Hematopoietic multipotent progenitor cell treated with erythropoietin and hydrocortisone succinate and interleukin-3 and kit ligand, for 6 days (in vitro differentiated cells): ENCODE results near the gene TMEM214.

Experiments
- DNase-seq: peaks from one replicate; pipeline ENCODE4 v3.0.0-alpha.2; 2015

Gene TMEM214

DNA sequence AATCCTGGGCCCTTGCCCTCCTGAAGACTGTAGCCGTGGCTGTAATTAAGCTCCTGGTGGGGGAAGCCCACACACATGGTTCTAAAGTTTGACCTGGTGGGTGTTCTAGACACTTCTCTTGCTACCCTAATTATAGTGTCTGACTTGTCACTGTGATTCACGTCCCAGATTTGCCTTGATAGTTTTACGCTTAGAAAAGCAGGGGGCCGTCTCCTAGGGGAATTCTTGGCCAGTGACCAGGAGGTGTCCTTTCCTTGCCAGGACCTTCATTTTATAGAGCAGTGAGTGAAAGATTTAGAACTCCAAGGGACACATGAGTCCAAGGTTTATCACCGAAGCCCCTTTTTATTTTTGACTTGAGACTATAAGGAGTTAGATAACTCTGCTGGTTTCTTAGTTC is 9.0 kb downstream of the TMEM214 start:
- DNase-seq = no peak

DNA sequence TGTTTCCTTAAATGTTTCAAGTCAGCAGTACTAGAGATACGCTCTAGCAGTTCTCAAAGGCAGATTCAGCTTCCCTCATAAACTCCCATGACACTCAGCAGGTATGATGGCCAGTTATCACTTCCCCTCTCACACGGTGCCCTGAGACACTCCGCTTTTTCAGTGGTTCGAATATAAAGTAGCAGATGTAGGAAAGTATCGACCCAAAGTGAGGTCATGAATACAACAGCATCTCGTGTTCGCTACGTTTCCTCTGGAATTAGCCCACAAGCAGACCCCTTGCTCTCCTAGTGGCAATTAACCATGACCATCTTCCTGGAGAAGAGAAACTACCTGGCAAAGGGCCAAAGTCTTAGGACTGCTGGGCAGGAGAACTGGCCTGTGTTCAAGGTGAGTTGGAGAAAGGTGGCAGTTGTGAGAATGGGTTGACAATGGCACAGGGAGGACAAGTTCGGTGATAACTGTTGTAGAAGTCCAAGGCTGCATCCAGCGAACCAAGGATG is 9.4 kb downstream of the TMEM214 start:
- DNase-seq = no peak

DNA sequence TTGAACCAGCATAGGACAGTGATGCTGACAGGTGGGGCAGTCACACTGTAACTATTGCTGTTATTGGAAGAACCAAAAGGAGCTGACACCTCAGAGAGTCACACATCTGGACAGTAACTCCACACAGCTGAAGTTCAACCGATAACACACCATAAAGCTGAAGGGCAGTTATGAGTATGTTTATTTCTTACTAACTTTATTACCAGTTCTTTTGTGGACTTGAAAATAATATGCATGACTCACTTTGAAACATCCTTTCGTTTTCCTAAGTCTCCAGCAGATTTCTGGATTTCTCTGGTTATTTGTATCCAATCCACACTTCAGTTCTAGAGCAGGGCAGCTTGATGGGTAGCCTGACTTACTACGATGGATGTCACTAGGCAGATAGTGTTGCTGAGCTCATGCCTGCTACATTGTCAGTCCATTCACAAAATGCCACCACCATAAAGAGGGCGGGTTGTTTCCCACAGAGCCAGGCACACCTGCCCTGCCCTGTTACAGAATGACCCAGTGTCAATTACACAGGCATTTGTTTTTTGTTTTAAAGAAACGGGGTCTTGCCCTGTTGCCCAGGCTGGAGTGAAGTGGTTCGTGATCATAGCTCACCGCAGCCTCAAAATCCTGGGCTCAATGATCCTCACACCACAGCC is 10.3 kb downstream of the TMEM214 start:
- DNase-seq = no peak

DNA sequence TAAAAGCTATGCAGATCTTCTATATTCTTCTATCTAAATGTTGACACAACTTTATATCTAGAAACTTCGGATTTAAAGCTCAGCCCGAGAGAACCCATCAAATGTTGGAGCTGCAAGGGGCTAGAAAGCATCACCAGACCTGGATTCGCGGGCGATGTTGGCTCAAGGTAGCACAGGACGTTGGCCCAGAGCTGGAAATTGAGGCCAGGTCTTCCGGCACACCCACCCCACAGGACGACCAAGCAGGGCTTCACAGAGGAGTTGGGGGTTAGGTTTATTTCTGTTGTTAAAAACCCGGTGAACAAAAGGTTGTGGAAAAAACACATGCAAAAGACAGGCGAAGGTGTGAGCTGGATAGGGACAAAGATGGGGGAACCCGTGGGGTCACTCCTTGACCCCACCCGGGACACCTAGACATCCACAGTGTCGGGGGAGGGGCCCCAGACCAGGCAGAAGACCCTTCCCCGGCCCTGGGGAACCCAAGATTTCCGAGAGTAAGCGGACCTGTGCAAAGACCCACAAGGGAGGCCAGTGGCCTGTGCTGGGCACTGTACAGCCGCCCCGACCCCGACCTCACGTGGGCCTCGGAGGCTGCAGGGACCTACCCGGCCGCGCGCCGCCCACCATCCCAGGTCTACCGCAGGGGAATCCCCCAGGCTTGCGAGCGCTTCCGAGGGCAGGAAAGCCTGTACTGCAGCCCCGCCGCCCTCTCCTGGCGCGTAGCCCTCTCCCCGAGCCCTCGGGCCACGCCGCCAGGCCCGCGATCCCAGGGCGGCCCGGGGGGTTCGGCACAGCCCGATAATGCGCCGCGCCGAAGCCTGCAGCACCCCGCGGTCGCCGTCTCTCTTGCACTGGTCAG is 16.9 kb downstream of the TMEM214 start:
- DNase-seq = no peak

DNA sequence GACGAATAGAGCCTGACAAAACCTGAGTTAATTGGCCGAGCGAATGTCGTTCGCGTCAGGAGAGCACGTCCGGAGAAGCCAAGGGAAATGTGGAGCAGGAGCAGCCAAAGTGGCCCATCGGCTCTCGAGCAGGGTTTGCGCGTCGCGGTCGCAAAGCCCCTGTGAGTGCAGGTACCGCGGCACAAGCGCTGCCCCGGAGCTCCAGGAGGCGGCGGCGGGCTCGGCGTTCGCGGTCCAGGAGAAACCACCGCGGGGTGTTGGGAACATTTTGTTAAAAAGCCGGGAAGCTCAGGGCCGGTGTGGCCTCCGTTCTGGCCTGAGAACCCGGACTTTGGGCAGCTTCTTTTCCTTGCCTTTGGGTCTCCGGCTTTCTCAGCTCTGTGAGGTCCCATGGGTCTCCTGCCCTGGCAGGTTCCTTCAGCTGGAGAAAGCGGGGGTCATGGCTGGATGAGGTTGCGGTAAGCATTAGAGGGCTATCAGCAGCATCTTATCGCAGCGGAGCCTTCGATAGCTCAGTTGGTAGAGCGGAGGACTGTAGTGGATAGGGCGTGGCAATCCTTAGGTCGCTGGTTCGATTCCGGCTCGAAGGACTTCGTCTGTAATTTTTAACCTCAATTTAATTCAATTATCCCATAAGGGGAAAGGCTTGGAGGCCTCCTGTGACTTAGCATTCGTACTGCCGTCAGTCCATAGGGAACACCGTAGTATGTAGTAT is 17.7 kb downstream of the TMEM214 start:
- DNase-seq = peak; percentile 93

DNA sequence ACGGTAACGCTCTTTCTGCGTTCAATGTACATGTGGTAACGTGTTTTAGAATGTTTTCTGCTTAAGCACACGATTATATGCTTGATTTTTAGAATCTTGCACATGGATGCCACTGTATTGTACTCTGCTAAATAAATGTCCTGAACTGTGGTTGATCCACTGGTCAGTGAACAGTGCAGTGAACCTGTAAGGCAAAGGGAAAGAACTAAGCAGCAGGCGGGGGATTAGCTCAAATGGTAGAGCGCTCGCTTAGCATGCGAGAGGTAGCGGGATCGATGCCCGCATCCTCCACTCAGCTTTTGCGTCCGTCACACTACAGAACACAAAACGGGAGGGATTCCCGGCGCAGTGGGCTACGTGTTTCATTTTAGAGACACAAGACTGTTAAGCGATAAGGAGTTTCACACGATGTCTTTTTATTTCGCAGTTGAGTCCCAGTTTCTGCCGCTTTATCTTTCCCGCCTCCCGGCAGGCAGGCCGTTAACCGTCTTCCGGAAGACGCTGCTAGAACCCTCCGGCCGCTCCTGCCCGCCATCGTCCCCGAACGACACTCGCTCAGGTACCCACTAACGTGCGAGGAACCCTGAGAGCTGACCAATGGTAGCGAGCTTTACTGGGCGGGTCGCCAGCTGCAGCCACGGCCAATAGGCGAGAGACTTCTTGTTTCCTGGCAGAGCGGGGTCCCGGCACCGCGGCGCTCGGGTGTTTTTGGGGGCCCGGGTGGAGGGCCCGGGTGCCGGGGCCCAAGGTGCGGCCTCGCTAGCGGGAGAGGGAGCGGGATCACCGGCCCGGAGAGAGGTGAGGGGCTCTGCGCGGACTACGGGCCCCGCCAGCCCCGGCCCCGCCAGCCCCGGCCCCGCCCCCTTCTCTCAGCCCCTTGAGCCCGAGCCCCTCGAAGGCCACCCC is 18.5 kb downstream of the TMEM214 start, which contains the start of gene AGBL5:
Gene AGBL5 (plus strand): TSS at position 673 of the 906 bp plus-strand sequence. CDS start 1,291 bp downstream, outside the sequence.
- peak; percentile 97 for DNase-seq

DNA sequence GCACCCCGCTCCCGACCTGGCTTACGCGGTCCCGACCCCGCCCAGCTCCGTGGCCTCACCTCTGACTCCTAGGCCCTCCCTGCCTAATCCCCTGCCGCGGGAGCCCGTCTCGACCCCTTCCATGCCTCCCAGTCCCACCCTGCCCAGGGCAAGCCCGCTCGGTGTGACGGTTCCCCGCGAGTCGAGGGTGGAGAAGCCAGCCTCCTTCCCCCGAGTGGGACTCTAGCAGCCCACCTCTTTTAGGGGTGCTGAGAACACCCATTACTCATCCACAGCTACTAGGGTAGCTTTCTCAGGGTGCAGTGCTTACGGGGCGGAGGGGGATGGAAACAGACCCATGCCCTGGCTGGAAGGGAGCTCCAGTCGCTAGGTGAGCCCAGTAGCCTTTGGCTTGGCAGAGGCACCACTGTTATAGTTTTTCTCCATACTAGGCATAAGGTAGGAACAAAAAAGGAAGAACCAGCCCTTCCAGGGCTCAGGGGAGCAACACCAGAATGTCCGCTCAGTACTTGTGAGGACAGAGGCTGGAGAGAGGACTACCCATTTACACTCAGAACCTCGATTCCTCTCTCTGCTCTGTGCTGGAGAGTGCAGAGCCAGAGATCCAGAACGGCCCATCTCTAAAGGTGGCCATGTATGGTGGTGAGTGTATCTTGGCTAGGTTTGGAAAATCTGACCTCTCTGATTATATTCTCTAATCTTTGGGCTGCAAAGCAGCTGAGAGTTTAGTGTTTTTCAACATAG is 19.3 kb downstream of the TMEM214 start:
- DNase-seq = peak; percentile 26

DNA sequence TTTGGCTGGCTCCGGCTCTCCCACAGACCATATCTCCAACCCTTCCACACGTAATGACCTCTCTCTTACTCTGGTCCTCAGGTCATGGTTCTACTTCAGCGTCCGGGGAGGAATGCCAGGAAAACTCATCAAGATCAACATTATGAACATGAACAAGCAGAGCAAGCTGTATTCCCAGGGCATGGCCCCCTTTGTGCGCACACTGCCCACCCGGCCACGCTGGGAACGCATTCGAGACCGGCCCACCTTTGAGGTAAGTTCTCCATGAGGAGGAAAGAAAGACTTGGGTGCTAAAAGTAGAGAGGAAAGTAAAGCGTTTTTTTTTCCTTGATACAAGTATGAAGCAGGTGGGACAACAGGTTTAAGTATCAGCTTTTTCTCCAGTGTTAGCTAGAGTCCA is 20.6 kb downstream of the TMEM214 start:
- DNase-seq = no peak

DNA sequence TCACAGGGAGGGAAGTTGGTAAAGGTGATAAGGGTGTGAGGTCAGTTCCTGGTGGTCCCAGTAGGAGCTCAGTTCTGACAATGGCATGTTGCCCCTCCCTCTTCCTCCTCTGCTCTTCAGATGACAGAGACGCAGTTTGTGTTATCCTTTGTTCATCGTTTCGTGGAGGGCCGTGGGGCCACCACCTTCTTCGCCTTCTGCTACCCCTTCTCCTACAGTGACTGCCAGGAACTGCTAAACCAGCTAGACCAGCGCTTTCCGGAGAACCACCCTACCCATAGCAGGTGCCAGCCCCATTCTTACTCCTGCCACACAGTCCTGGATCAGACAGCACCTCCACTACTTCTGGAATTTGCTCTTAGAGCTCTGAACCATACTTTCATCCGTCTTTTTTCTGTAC is 21.0 kb downstream of the TMEM214 start:
- no peak for DNase-seq

DNA sequence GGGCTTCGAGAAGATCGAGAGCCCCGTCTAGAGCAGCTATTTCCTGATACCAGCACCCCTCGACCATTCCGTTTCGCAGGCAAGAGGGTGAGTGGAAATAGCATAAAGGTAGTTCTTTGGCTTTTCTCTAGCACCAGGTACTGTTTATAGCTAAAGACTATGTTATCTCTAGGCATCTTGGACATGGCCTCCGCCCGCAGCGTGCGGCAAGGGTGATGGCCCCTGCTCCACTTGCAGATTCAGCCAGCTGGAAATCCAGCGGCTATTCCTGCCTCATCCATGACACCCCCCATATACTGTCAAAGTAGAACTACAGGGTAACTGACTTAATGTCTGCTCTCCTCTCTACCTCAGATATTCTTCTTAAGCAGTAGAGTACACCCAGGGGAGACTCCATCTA is 22.0 kb downstream of the TMEM214 start:
- DNase-seq = no peak

DNA sequence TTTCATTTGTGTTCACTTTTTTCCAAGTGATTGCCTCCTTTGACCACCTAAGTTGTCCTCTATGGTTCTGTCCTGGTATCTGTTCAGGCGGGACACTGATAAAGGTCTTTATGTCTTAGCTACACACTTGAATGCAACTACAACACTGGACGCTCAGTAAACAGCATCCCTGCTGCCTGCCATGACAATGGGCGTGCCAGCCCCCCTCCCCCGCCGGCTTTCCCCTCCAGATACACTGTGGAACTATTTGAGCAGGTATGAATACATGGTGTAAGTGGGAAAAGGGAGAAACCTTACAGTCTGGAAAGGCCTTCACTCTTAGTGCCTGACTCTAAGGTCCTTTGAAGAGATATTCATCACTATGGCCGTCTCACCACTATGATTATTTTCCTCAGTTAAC is 24.4 kb downstream of the TMEM214 start:
- DNase-seq = no peak

DNA sequence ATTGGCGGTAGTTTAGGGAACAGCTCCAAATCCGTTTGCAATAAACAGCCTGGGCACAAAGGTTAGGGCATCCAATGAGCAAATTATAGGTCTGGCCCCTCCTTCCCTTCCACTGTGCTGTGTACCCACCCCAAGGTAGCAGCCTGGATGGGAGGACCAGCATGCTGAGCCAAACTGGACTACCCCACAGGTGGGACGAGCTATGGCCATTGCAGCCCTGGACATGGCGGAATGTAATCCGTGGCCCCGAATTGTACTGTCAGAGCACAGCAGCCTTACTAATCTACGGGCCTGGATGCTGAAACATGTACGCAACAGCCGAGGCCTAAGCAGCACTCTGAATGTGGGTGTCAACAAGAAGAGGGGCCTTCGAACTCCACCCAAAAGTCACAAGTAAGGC is 25.4 kb downstream of the TMEM214 start:
- DNase-seq = no peak

DNA sequence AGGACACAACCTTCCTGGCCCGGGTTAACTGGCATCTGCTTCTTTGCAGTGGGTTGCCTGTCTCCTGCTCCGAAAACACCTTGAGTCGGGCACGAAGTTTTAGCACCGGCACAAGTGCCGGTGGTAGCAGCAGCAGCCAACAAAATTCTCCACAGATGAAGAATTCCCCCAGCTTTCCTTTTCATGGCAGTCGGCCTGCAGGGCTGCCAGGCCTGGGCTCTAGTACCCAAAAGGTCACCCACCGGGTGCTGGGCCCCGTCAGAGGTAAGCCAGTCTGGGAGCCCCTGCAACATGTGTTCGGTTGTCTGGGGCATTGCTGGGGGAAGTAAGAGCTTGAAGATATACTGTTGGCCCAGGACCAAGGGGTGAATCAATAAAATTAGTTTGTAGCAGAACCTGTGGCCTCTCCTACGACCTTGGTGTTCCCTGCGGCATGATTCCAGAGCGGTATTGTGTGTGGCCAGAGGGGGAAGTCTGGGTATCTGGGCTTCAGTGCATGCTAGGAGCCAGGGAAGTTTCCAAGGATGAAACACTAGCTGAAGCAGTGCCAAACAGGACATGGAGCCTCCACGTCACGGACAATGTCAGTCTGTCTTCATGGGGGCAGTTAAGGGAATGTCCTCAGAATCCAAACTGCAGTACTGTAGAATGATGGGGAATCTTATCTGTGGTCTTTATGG is 26.5 kb downstream of the TMEM214 start:
- DNase-seq = no peak

DNA sequence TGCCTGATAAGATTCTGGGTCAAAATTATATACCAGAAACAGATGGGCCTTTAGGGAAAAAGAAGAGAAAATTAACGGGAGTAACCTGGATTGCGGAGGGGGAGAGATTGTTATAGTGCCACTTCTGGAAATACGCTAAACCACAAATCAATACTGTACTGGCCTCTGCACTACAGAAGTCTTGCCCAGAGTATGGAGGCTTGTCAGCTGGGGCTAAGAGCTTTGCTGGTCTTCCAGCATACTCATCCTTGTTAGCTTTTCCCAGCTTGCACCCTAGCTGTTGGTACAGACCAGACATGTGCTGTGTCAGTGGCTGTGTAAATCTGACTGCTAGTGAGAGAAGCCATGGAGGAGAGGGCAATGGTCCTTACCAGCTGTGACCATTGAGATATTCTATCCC is 27.6 kb downstream of the TMEM214 start:
- no peak for DNase-seq

DNA sequence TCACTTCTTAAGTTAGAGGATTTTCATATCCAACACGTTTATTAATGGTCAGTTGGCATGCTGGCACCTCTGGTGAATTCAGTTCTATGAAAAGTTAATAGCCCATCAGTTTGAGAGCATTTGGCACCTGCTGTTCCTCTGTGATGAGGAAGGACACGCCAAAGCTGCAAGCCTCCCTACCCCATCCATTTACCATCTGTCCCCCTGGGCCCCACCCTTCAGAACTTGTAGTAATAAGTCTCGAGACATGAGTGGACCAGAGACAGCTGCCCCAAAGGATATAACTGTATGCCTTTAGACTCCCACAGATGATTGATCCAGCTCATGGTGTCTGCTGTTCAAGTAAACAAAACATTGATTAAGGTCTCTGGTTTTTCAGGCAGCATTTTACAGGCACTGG is 32.4 kb downstream of the TMEM214 start:
- DNase-seq = no peak

DNA sequence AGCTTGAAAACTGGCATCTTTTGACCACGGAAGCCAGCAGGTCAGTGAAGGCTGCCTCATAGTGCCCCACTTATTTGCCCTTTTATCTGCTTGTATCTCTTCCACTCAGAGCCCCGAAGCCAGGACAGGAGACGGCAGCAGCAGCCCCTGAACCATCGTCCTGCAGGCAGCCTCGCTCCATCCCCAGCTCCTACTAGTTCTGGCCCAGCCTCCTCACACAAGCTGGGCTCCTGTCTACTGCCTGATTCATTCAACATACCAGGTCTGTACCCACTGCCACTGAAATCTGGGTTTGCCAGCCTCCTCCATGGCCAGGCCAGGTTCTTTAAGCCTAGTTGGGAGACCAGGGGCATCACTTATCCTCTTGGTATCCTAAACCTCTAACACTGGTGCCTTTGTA is 34.6 kb downstream of the TMEM214 start:
- DNase-seq = no peak

DNA sequence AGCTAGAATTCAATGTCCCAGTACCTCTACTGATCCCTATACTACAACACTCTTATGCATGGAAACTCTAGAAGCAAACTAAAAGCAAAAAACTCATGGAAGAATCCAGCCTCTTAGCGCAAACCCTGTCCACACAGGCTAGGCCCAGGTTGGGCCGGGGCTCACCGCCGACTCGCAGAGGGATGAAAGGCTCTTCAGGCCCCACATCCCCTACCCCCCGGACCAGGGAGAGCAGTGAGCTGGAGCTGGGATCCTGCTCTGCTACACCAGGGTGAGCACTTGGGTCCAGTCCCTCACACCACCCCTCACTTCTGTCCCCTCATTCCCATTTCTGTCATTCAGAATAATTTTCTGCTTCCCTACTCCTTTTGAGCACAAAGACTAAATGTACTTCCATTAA is 36.7 kb downstream of the TMEM214 start:
- DNase-seq = no peak

DNA sequence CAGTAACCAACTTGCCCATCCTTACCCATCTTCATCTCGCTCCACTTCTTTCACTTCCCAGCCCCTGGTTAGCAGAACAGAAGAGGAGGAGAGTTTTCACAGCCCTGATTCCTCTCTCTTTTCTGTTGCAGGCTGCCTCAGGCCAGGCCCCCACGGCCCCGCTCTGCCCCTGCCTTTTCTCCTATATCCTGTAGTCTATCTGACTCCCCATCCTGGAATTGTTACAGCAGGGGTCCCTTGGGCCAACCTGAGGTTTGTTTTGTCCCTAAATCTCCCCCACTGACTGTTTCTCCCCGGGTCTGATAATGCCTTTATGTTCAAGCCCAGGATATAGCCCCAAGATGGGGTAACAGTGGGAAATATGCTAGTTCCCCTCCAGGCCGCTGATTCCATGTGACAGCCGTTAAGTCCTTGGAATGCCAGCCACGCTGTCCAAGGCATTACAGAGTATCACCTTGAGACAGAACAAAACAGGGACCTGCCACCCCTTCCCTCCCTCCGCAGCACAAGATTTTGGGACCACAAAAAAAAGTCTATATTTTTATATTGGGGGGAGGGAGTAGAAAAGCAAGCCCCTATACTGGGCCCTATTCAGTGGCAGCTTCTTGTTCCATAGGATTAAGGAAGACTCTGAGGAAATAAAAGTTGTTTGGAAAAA is 37.3 kb downstream of the TMEM214 start:
- no peak for DNase-seq

DNA sequence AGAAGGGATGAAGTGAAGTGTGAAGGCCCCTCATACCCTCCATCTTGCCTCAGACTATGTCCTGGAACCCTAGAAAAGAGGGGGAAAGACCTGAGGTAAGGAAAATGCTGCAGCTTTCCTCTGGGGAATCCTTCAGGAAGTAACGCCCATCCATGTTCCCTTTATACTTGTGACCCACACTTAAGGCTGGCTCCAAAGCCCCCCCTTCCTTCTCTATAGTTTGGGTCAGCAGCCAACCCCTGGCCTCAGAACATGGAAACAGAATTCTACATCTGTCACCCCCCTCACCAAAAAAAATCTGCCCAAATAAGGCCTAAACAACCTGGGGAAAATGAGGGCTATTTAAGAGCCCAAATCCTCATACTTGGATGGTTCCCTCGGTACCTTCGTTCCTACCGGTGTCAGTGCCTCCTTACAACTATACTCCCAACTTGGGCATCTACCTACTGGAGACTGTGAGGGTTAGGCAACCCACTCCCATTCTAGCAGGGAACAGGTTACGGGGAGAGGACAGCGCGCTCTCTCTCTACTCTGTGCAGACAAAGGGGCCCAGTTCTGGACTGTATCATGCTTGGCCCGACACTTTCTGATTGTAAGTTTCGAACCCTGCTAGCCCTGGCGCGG is 38.0 kb downstream of the TMEM214 start:
- DNase-seq = no peak
